HG03064 (cell line): Measurements from ENCODE around the gene TRH.
"Not testable (repeated sequence)": the region's sequence is repeated elsewhere in the genome, so short reads cannot be mapped to it uniquely, and the experiment has no call there.

ENCODE experiments used
- ATAC-seq: cut with Tn5 transposase; IDR thresholded peaks from one replicate; pipeline ENCODE4 v1.9.1; 2021; ENCODE audit warnings: low read depth; ENCODE audit not compliant: unreplicated experiment

The TRH gene

DNA sequence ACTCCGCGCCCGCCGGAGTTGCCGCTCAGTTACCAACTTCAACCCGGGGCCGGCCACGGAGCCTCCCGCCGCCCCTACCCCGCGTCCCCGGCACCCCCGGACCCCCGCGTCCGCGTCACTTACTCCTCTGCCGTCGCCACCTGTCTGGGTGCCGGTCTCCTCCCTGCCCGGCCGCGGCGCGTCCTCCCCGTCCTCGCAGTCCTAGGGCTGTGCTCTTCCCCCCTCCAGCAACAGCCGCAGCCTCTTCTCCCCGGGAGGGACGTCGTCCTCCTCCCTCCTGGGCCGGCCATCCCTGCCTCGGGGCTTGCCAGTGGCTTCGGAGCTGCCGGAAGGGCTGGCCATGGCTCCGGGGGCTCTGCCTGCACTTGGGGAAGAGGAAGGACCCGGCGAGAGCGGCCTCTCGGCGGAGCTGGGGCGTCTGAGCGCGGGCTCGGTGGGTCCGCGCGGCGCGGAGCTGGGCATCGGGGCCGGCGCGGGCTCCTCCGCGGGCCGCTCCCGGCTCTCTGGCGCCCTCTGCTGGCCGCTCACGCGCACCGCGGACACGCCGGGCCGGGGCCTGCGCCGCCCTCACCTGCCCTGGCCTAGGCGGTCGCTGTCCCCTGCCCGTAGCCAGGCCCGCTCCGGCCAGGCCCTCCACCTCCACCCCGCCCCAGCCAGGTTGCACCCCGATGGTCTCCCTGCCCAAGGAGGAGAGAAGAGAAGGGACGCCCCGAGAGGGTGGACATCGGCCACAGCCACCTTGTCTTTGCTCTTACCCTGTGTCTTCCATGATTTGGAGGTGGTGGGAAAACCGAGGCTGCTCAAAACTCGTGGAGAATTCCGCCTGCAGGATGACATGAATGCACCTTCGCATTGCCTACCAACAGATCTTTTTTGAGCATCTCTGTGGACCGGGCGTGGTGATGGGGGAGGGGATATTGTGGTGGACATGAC, 28.4 kb downstream of the TRH start:
- not testable (repeated sequence) for ATAC-seq

DNA sequence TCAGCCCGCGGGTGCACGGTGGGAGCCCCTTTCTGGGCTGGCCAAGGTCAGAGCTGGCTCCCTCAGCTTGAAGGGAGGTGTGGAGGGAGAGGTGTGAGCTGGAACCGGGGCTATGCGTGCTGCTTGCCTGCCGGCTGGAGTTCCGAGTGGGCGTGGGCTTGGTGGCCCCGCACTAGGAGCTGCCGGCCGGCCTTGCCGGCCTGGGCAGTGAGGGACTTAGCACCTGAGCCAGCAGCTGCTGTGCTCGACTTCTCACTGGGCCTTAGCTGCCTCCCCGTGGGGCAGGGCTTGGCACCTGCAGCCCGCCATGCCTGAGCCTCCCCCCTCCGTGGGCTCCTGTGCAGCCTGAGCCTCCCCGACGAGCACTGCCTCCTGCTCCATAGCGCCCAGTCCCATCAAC, 36.0 kb downstream of the TRH start:
- no peak for ATAC-seq

DNA sequence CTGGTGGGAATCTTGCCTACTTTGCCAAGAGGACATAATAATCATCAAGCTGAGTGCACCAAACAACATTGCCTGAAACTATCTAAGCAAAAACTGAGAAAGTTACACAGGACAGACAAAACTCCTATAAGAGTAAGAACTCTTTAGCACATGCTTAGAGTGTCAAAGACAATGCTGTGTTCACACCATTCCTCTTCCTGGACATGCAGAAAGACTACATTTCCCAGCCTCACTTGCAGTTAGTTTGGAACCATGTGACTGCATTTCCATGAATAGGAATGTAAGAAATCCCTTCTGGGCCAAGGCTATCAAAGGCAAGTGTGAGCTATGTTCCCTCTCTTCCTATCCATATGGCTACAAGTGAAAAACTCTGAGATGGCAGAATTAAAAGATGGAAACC, 37.6 kb downstream of the TRH start:
- ATAC-seq: not testable (repeated sequence)

DNA sequence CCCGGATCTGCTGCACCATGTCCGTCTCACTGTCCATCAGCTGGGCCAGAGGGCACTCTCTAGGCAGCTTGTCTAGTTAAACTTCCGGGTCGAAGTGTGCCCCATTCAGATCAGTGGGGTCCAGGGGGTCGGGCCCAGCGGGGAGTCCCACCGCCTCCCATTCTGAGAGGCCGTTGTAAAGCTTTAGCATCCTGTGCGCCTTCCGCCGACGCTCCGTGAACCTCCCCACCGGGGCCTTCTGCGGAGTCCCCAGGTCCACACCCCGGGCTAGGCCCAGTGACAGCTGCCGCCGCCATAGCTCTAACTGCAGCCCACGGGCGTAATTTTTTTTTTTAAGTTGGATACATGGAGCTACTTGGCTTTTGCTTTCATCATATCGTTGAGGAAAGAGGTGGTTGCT, 38.7 kb downstream of the TRH start:
- not testable (repeated sequence) for ATAC-seq

DNA sequence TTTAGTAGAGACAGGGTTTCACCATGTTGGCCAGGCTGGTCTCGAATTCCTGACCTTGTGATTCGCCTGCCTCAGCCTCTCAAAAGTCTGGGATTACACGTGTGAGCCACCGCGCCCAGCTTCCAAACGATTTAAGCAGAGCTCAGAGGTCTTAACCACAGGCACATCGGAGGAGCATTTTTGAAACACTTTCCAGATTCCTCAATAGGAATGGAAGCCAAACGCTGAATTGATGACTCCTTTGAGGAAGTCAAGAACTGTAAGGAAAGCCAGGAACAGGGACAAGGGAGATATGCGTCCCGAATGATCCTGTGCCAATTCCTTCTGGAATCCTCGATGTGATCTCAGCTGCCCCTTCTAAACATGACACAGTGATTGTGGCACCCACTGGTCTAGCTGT, 40.0 kb downstream of the TRH start:
- ATAC-seq: no peak

DNA sequence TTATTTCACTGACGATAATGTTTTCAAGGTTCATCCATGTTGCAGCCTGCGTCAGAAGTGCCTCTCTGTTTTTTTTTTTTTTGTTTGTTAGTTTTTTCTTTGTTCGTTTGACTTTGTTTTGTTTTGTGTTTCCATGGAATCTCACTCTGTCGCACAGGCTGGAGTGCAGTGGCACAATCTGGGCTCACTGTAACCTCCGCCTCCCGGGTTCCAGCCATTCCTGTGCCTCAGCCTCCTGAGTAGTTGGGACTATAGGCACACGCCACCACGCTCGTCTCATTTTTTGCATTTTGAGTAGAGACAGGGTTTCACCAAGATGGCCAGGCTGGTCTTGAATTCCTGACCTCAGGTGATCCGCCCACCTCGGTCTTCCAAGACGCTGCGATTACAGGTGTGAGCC, 43.1 kb downstream of the TRH start:
- not testable (repeated sequence) for ATAC-seq

DNA sequence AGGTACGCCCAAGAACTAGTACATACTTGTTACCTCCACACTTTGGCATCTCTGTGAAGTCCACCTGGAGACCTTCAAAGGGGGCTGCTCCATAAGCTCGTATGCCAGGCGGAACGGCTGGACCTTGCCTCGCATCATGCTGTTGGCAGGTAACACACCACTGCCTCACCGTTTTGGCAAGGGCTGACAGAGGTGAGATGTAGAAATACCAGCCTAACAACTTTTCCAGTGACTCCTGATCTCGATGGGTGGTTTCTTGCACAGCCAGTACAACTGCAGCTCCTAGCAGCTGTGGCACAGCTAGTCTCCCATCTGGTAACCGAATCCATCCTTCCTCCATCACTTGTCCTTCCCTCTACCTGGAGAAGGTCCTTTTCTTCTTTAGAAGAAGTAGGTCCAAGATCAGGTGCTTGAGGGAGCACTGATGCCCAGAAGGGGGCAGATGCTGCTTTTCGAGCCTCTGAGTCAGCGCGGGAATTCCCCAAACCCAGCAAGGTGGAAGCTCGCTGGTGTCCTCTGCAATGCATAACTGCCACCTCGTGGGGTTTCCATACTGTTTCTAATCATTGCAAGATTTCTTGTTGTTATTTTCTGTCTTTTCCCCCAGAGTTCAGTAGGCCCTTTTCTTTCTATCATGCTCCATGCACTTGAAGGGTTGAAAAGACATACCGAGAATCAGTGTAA, 51.8 kb downstream of the TRH start:
- ATAC-seq: not testable (repeated sequence)

DNA sequence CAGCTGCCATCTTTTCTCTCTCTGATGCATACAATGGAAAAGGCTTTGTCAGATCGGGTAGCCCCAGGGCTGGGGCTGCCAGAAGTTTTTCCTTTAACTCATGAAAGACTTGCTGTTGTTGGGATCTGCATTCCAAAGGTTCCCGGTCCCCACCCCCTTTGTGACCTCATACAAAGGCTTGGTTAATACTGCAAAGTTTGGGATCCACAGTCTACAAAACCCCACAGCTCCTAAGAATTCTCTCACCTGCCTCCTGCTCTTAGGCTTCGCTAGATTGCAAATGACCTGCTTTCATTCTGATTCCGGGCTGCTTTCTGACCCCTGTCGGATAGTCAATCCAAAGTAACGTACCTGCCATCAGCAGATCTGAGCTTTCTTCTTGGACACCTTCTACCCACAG, 52.9 kb downstream of the TRH start:
- ATAC-seq: not testable (repeated sequence)
